ENCODE data around the gene NT5C3A. TPM values are rescaled to one million over a fixed set of nuclear protein-coding genes. Genes with fewer than 3 reads are reported as not detected.
A peak's percentile ranks its signal among the peaks of the same experiment; 100 is the strongest.
"Not testable (repeated sequence)": the region's sequence is repeated elsewhere in the genome, so short reads cannot be mapped to it uniquely, and the experiment has no call there.

NT5C3A gene
- total and polyA plus RNA-seq, 2 of the 13 experiments (the other 11 are each of a cell fraction or from before 2014, with no cell fraction given) = 16.9 to 34.0 TPM

DNA sequence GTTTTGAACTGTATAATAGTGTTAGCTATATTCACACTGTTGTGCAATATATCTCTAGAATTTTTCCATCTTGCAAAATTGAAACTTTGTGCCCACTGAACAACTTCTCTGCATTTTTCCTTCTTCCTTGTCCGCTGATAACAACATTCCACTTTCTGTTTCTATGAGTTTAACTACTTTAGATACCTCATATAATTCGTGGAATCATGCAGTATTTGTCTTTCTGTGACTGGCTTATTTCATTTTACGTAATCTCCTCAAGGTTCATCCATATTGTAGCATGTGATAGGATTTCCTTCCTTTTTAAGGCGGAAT, 95.4 kb downstream of the NT5C3A start:
- 89% methylated on average over 4 of the region's 4 CpGs for WGBS (ENCODE audit: low lambda C conversion rate)
- FAIRE-seq; H3K9ac ChIP-seq (ENCODE audit: insufficient read depth, low read depth, low read length); POLR2A ChIA-PET; DNase-seq (ENCODE audit: low spot score); H3K9me3 ChIP-seq (ENCODE audit: low read length); H2AFZ ChIP-seq (ENCODE audit: low read length); in situ Hi-C loops (cut with HindIII; ENCODE audit: extremely low pct_ligation_motif_present, low pct_unique_long_range_greater_than_20kb); H3K27ac ChIP-seq (ENCODE audit: extremely low read length, insufficient read depth, low read length); H4K20me1 ChIP-seq (ENCODE audit: insufficient read depth, low read length); BruUV-seq (replicated peaks); H3K4me2 ChIP-seq (ENCODE audit: low read depth, low read length); H3K27me3 ChIP-seq (ENCODE audit: control insufficient read depth in 1 of 2, insufficient read depth in 2 of 2, low read length in 2 of 2); intact Hi-C loops (cut with micrococcal nuclease; ENCODE audit: unreplicated experiment); H3K79me2 ChIP-seq (ENCODE audit: insufficient read depth, low read length); H3K36me3 ChIP-seq (replicated peaks in 1 of 2; ENCODE audit: control insufficient read depth in 1 of 2, insufficient read depth in 2 of 2, low read length in 2 of 2); ATAC-seq; CTCF ChIA-PET (ENCODE audit: low intra/inter-chr PET ratio, low total read pairs); H3K4me3 ChIP-seq (replicated peaks in 1 of 3; ENCODE audit: insufficient read depth in 1 of 3, low read depth in 2 of 3, low read length in 3 of 3): not testable (repeated sequence)
- H3K4me1 ChIP-seq (ENCODE audit: insufficient read depth, low read length) = peaks cover 18% of the 10 kb centered on the region
- peak; percentile 41; the same call in 1 of the 2 replicates for TF ChIP-seq CEBPB (IDR thresholded peaks at IDR 0.05; ENCODE audit: borderline replicate concordance, low read depth, low read length)

DNA sequence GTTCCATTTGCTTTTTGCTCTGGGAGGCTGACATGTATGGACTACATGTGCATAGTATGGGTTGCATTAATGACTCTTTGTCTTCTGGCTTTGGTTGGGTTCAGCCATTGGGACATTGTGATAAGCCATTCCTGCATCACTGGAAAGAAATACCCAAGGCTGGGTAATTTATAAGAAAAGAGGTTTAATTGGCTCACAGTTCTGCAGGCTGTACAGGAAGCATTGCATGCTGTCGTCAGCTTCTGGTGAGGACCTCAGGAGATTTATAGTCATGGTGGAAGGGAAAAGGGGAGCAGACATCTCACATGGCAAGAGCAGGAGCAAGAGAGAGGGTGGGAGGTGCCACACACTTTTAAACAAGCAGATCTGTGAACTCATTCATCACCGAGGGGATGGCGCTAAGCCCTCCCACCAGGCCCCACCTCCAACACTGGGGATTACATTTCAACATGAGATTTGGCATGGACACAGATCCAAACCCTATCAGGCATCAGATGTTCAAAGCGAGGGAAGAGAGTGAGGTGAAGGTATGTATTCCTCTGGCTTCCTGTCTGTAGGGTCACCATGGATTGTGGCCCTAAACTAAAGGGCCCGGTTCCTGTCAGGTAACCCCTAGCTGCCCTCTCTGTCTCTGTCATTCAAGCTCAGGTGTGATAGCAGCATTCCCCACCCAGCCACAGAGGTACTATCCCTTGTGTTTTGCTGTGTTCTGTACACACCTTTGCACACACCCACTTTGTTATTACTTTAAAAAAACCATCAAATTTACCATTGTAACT, 95.9 kb downstream of the NT5C3A start:
- H3K27ac ChIP-seq (ENCODE audit: extremely low read length, insufficient read depth, low read length); H3K79me2 ChIP-seq (ENCODE audit: insufficient read depth, low read length); ATAC-seq; H3K27me3 ChIP-seq (ENCODE audit: control insufficient read depth in 1 of 2, insufficient read depth in 2 of 2, low read length in 2 of 2); H2AFZ ChIP-seq (ENCODE audit: low read length); intact Hi-C loops (cut with micrococcal nuclease; ENCODE audit: unreplicated experiment); in situ Hi-C loops (cut with HindIII; ENCODE audit: extremely low pct_ligation_motif_present, low pct_unique_long_range_greater_than_20kb); POLR2A ChIA-PET; DNase-seq (ENCODE audit: low spot score); H4K20me1 ChIP-seq (ENCODE audit: insufficient read depth, low read length); H3K4me2 ChIP-seq (ENCODE audit: low read depth, low read length); H3K4me3 ChIP-seq (replicated peaks in 1 of 3; ENCODE audit: insufficient read depth in 1 of 3, low read depth in 2 of 3, low read length in 3 of 3); H3K9ac ChIP-seq (ENCODE audit: insufficient read depth, low read depth, low read length); H3K36me3 ChIP-seq (replicated peaks in 1 of 2; ENCODE audit: control insufficient read depth in 1 of 2, insufficient read depth in 2 of 2, low read length in 2 of 2); H3K9me3 ChIP-seq (ENCODE audit: low read length); BruUV-seq (replicated peaks); CTCF ChIA-PET (ENCODE audit: low intra/inter-chr PET ratio, low total read pairs); FAIRE-seq: not testable (repeated sequence)
- peaks cover 18% of the 10 kb centered on the region for H3K4me1 ChIP-seq (ENCODE audit: insufficient read depth, low read length)
- WGBS (ENCODE audit: low lambda C conversion rate) = 91% methylated on average over 4 of the region's 5 CpGs

Measured in HepG2 (cell line).